ENCODE results near the gene CCDC60.

Gene CCDC60

GRCh38 chr12:119334430-119335170 lies at the start of gene CCDC60:
CCDC60 (plus strand) TSS chr12:119334729; CDS start chr12:119335177, 448 bp downstream.
- DNase-seq (ENCODE audit: low read depth in 2 of 2): no peak

- no peak for DNase-seq (ENCODE audit: low read depth in 2 of 2)
Observed at GRCh38 chr12:119288576-119288975, 46.0 kb upstream of the CCDC60 start.

- DNase-seq (ENCODE audit: low read depth in 2 of 2): no peak
Observed at GRCh38 chr12:119292893-119293630, 41.5 kb upstream of the CCDC60 start.

GRCh38 chr12:119294211-119294610 lies 40.3 kb upstream of the CCDC60 start:
- DNase-seq (ENCODE audit: low read depth in 2 of 2): no peak

GRCh38 chr12:119296535-119296934 lies 38.0 kb upstream of the CCDC60 start:
- DNase-seq (ENCODE audit: low read depth in 2 of 2): no peak

GRCh38 chr12:119299130-119299529 lies 35.4 kb upstream of the CCDC60 start:
- no peak for DNase-seq (ENCODE audit: low read depth in 2 of 2)

- DNase-seq (ENCODE audit: low read depth in 2 of 2): no peak
Observed at GRCh38 chr12:119301379-119301778, 33.1 kb upstream of the CCDC60 start.

- DNase-seq (ENCODE audit: low read depth in 2 of 2): no peak
Observed at GRCh38 chr12:119302451-119303080, 32.0 kb upstream of the CCDC60 start.

- no peak for DNase-seq (ENCODE audit: low read depth in 2 of 2)
Observed at GRCh38 chr12:119306593-119306992, 27.9 kb upstream of the CCDC60 start.

- DNase-seq (ENCODE audit: low read depth in 2 of 2): no peak
Observed at GRCh38 chr12:119307747-119308146, 26.8 kb upstream of the CCDC60 start.

- no peak for DNase-seq (ENCODE audit: low read depth in 2 of 2)
Observed at GRCh38 chr12:119308708-119309456, 25.6 kb upstream of the CCDC60 start.

GRCh38 chr12:119311878-119312277 lies 22.7 kb upstream of the CCDC60 start:
- DNase-seq (ENCODE audit: low read depth in 2 of 2): no peak

GRCh38 chr12:119312904-119313303 lies 21.6 kb upstream of the CCDC60 start:
- no peak for DNase-seq (ENCODE audit: low read depth in 2 of 2)

GRCh38 chr12:119314290-119314689 lies 20.2 kb upstream of the CCDC60 start:
- DNase-seq (ENCODE audit: low read depth in 2 of 2): no peak

GRCh38 chr12:119319638-119320037 lies 14.9 kb upstream of the CCDC60 start:
- DNase-seq (ENCODE audit: low read depth in 2 of 2): no peak

- DNase-seq (ENCODE audit: low read depth in 2 of 2): no peak
Observed at GRCh38 chr12:119320678-119321077, 13.9 kb upstream of the CCDC60 start.

- no peak for DNase-seq (ENCODE audit: low read depth in 2 of 2)
Observed at GRCh38 chr12:119322301-119322723, 12.2 kb upstream of the CCDC60 start.

- DNase-seq (ENCODE audit: low read depth in 2 of 2): no peak
Observed at GRCh38 chr12:119325813-119326212, 8.7 kb upstream of the CCDC60 start.

GRCh38 chr12:119326341-119326740 lies 8.2 kb upstream of the CCDC60 start:
- DNase-seq (ENCODE audit: low read depth in 2 of 2): no peak

- DNase-seq (ENCODE audit: low read depth in 2 of 2): no peak
Observed at GRCh38 chr12:119327471-119327870, 7.1 kb upstream of the CCDC60 start.

- DNase-seq (ENCODE audit: low read depth in 2 of 2): no peak
Observed at GRCh38 chr12:119328111-119328510, 6.4 kb upstream of the CCDC60 start.

Data from stimulated activated CD8-positive, alpha-beta memory T cell treated with anti-CD3 and anti-CD28 coated beads, Interleukin-15, amount 100 ng/mL, for 4 hours (primary cell).